GM06990 (cell line): ENCODE data around the gene NUAK1.

Experiments used
- DNase-seq: peaks from one replicate; pipeline ENCODE4 v3.0.0-alpha.2; 2011; ENCODE audit not compliant: insufficient read length; ENCODE audit errors: extremely low read depth
- H3K27me3 ChIP-seq: replicated peaks from 2 replicates; pipeline ENCODE4 v1.6.0; 2011; ENCODE audit warnings: low read length; ENCODE audit not compliant: control insufficient read depth, insufficient read depth
- H3K36me3 ChIP-seq: 2 replicates; pipeline ENCODE4 v1.5.1; 2011; ENCODE audit warnings: low read length; ENCODE audit not compliant: control insufficient read depth, insufficient read depth
- H3K4me3 ChIP-seq: replicated peaks from 2 replicates; pipeline ENCODE4 v1.5.1; 2011; ENCODE audit warnings: low read depth, mild to moderate bottlenecking, control low read depth, low read length
- TF ChIP-seq, protein P1 (sequence below): IDR thresholded peaks from 2 replicates; pipeline ENCODE4 v1.5.1; 2011; ENCODE audit warnings: low read length, control low read depth, mild to moderate bottlenecking, inconsistent platforms; ENCODE audit not compliant: insufficient read depth, poor library complexity, severe bottlenecking

NUAK1 gene

GRCh38 chr12:106091446-106091820 is 47.3 kb downstream of the NUAK1 start:
- H3K27me3 ChIP-seq = peaks cover 4% of the 10 kb centered on the region
- no peak overlapping the region for H3K4me3 ChIP-seq
- no peaks in the 10 kb centered on the region for H3K36me3 ChIP-seq
- DNase-seq = no peak
- TF ChIP-seq, protein P1, sequence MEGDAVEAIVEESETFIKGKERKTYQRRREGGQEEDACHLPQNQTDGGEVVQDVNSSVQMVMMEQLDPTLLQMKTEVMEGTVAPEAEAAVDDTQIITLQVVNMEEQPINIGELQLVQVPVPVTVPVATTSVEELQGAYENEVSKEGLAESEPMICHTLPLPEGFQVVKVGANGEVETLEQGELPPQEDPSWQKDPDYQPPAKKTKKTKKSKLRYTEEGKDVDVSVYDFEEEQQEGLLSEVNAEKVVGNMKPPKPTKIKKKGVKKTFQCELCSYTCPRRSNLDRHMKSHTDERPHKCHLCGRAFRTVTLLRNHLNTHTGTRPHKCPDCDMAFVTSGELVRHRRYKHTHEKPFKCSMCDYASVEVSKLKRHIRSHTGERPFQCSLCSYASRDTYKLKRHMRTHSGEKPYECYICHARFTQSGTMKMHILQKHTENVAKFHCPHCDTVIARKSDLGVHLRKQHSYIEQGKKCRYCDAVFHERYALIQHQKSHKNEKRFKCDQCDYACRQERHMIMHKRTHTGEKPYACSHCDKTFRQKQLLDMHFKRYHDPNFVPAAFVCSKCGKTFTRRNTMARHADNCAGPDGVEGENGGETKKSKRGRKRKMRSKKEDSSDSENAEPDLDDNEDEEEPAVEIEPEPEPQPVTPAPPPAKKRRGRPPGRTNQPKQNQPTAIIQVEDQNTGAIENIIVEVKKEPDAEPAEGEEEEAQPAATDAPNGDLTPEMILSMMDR = no peak

DNA sequence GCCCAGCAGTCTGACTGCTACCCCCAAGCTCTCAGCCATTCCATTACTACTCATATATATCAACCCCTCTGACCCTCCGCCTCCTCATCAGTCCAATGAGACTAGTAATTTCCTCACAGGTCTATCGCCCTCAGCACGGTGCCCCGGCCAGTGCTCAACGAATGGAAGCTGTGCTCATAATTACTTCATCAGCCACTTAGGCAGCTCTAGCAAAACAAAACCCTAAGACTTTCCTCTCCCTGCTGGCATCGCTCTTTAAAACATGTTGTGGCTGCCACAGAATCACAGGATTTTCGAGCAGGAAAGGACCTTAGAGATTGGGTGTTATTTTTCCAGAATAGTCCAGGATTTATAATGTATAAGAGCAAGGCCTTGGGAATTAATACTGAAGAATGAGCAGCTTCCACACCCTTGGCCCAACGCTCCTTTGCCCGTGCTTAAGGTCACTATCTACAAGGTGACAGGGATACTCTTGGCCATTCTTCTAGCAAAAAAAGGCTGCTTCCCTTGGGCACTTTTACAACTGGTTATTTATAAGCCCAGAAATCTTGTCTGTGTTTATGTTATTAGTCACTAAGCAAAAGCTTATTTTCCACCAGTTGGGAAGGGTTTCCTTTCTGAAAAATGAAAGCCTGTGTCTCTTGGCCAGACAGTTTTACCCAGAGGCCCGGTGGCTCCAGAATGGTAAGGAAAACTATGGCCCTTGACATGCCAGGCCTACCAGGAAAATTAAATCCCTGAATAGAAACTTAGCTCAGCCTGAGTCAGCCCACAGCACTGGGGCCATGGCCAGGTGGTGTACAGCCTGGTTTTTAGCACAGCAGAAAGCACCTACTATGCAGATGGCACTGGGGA is 47.9 kb downstream of the NUAK1 start:
- TF ChIP-seq, protein P1 = no peak
- Histone ChIP-seq H3K27me3 (peaks cover 4% of the 10 kb centered on the region), H3K36me3 (no peaks in the 10 kb centered on the region), H3K4me3 (no peak overlapping the region)
- no peak for DNase-seq

DNA sequence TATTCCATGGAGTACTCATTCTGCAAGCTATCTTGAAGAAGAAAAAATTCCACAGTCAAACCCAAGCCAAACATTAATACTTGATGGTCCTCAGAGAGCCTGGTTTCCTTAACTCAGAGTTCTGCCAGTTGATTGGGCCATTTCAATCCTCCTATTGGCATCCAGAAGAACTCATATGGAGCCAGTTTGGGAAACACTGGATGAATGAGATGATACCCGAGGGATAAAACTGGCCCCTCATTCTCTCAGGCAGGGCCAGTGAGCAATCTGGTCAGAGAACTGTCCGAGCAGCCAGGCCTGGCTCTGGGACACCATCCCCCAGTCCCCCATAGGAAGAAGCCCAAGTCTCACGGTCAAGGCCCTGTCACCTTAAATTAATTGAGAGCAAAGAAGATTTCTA is 48.8 kb downstream of the NUAK1 start:
- no peaks in the 10 kb centered on the region for H3K36me3 ChIP-seq
- H3K4me3 ChIP-seq = no peak overlapping the region
- no peaks in the 10 kb centered on the region; the same call in 1 of the 2 replicates for H3K27me3 ChIP-seq
- DNase-seq = no peak
- TF ChIP-seq, protein P1 = no peak

DNA sequence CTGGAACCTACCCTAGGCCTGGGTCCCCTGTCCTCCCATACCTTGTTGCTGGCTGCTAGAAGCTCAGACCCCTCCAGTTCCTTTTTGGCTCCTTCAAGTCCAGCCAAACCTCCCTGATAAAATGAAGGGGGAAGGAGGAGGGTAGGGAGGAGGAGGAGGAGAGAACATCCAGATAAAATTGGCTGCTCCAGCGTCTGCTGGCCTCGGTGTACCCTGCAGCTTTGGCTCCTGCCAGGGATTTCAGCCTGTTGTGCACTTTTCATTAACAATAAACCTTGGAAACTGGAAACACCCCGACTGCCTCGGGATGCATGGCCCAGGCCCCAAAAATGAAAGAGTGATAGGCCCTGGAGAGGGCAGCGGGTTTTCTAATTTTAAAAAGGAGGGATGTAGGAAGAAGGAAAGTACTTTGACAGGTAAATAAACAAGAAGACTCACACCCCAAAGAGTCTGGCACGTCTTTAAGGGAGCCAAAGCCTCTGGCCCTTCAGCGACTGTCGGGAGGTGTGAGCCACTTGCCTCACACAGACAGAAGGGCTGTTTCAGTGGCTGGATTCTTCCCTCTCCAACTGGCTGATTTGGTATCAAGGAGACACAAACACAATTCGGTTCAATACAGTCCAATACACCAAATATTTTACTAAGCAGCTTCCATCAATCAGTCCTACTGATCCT is 49.8 kb downstream of the NUAK1 start:
- Histone ChIP-seq H3K4me3 (no peak overlapping the region), H3K27me3 (no peaks in the 10 kb centered on the region; the same call in 1 of the 2 replicates), H3K36me3 (no peaks in the 10 kb centered on the region)
- TF ChIP-seq, protein P1 = no peak
- no peak for DNase-seq

GRCh38 chr12:106088246-106088808 is 50.4 kb downstream of the NUAK1 start:
- TF ChIP-seq, protein P1 = no peak
- DNase-seq = no peak
- no peak overlapping the region for H3K4me3 ChIP-seq
- no peaks in the 10 kb centered on the region for H3K36me3 ChIP-seq
- no peaks in the 10 kb centered on the region; the same call in 1 of the 2 replicates for H3K27me3 ChIP-seq
